ENCODE measurements around the gene PTPRN2.

PTPRN2 gene

GRCh38 chr7:157830331-157830730 lies 757.3 kb downstream of the PTPRN2 start:
- no peak for DNase-seq

GRCh38 chr7:157829491-157829890 lies 758.1 kb downstream of the PTPRN2 start:
- DNase-seq, result no peak

- DNase-seq, result no peak
Observed at GRCh38 chr7:157828881-157829280, 758.7 kb downstream of the PTPRN2 start.

GRCh38 chr7:157828190-157828589 lies 759.4 kb downstream of the PTPRN2 start:
- no peak for DNase-seq

- no peak for DNase-seq
Observed at GRCh38 chr7:157827863-157828160, 759.8 kb downstream of the PTPRN2 start.

- no peak for DNase-seq
Observed at GRCh38 chr7:157827045-157827862, 760.4 kb downstream of the PTPRN2 start.

- no peak for DNase-seq
Observed at GRCh38 chr7:157826566-157826965, 761.1 kb downstream of the PTPRN2 start.

- no peak for DNase-seq
Observed at GRCh38 chr7:157825325-157825724, 762.3 kb downstream of the PTPRN2 start.

GRCh38 chr7:157824819-157825121 lies 762.9 kb downstream of the PTPRN2 start:
- no peak for DNase-seq

GRCh38 chr7:157824011-157824818 lies 763.4 kb downstream of the PTPRN2 start:
- no peak for DNase-seq

- DNase-seq, result no peak
Observed at GRCh38 chr7:157822688-157823031, 765.0 kb downstream of the PTPRN2 start.

GRCh38 chr7:157821959-157822687 lies 765.5 kb downstream of the PTPRN2 start:
- DNase-seq, result no peak

- DNase-seq, result no peak
Observed at GRCh38 chr7:157820796-157821195, 766.8 kb downstream of the PTPRN2 start.

GRCh38 chr7:157819455-157819807 lies 768.2 kb downstream of the PTPRN2 start:
- DNase-seq, result no peak

- DNase-seq, result no peak
Observed at GRCh38 chr7:157818701-157819454, 768.7 kb downstream of the PTPRN2 start.

- DNase-seq, result no peak
Observed at GRCh38 chr7:157817944-157818700, 769.5 kb downstream of the PTPRN2 start.

- DNase-seq, result no peak
Observed at GRCh38 chr7:157817433-157817832, 770.2 kb downstream of the PTPRN2 start.

GRCh38 chr7:157816526-157817250 lies 770.9 kb downstream of the PTPRN2 start:
- DNase-seq, result no peak

GRCh38 chr7:157816086-157816485 lies 771.5 kb downstream of the PTPRN2 start:
- DNase-seq, result no peak

- DNase-seq, result no peak
Observed at GRCh38 chr7:157815706-157816022, 772.0 kb downstream of the PTPRN2 start.

GRCh38 chr7:157814931-157815705 lies 772.5 kb downstream of the PTPRN2 start:
- DNase-seq, result no peak

Data from effector CD4-positive, alpha-beta T cell (primary cell).